Measurements from ENCODE around the gene PLAU. TPM values are rescaled to one million over a fixed set of nuclear protein-coding genes. Genes with fewer than 3 reads are reported as not detected.

Gene PLAU
- total and polyA plus RNA-seq, 2 of the 4 experiments (the other 2 are of a cell fraction): 123 to 283 TPM

- TF ChIP-seq CTCF (conservative IDR thresholded peaks at IDR 0.05; ENCODE audit: low read depth, low read length) (no peak), RCOR1 (IDR thresholded peaks at IDR 0.05; ENCODE audit: insufficient replicate concordance, low read length) (no peak), POLR2A (IDR thresholded peaks at IDR 0.05; ENCODE audit: low read depth, low read length) (no peak), NFE2L2 (IDR thresholded peaks at IDR 0.05; ENCODE audit: low read depth, low read length) (no peak), RAD21 (IDR thresholded peaks at IDR 0.05; ENCODE audit: low read length) (no peak)
Measured at GRCh38 chr10:73953665-73954064, 42.7 kb downstream of the PLAU start (continued).

GRCh38 chr10:73954737-73955136 is 43.8 kb downstream of the PLAU start:
- Histone ChIP-seq H3K27me3 (ENCODE audit: control insufficient read depth, insufficient read depth, low read length) (no peaks in the 10 kb centered on the region), H2BK15ac (ENCODE audit: low read depth, low read length) (0 out of 3 replicates have a peak overlapping the region, but pooled peaks have one; percentile 51), H2AFZ (replicated peaks; ENCODE audit: low read length, poor library complexity) (no peak overlapping the region), H3K4me1 (ENCODE audit: control insufficient read depth, insufficient read depth, low read length) (peaks cover 18% of the 10 kb centered on the region), H3K9me3 (ENCODE audit: control insufficient read depth, insufficient read depth, low read length) (no peaks in the 10 kb centered on the region), H4K8ac (ENCODE audit: low read depth in 2 of 2, low read length in 2 of 2) (no peak overlapping the region), H4K5ac (ENCODE audit: low read depth, low read length) (no peak overlapping the region), H3K9me1 (ENCODE audit: insufficient read depth, low read length) (peaks cover 24% of the 10 kb centered on the region), H3K18ac (ENCODE audit: low read depth, low read length) (no peak overlapping the region), H3K4me3 (ENCODE audit: insufficient read depth, low read depth, low read length) (no peak overlapping the region), H2AK5ac (ENCODE audit: low read depth, low read length) (no peak overlapping the region), H2BK5ac (ENCODE audit: low read depth, low read length, poor library complexity, severe bottlenecking) (no peak overlapping the region), H2BK120ac (ENCODE audit: low read depth, low read length) (no peak overlapping the region), H3K9ac (ENCODE audit: low read depth, low read length) (no peak overlapping the region), H3K36me3 (ENCODE audit: control insufficient read depth, insufficient read depth, low read length) (no peaks in the 10 kb centered on the region), H2BK20ac (ENCODE audit: low read depth, low read length) (no peak overlapping the region), H4K91ac (ENCODE audit: insufficient read depth, low read depth, low read length) (no peak overlapping the region), H2AK9ac (replicated peaks; ENCODE audit: low read depth, low read length, poor library complexity) (no peak overlapping the region), H3K27ac (ENCODE audit: insufficient read depth, low read length) (no peak overlapping the region), H3K4ac (ENCODE audit: low read depth, low read length) (no peak overlapping the region), H3K23ac (ENCODE audit: low read depth, low read length) (no peak overlapping the region), H3K14ac (replicated peaks; ENCODE audit: low read depth, low read length) (no peak overlapping the region), H4K20me1 (ENCODE audit: insufficient read depth, low read length) (no peaks in the 10 kb centered on the region), H3K4me2 (ENCODE audit: low read depth, low read length) (no peak overlapping the region), H3K56ac (ENCODE audit: extremely low read depth, insufficient read depth, low read length) (no peak overlapping the region), H3K79me1 (ENCODE audit: low read depth in 1 of 2, low read length in 2 of 2) (peaks cover 0 to 10% of the 10 kb centered on the region in 2 experiments; a peak in 2 of 4 replicates)
- in situ Hi-C loops (cut with MboI; ENCODE audit: low sequenced_read_pairs) (no loop called here), intact Hi-C loops (cut with micrococcal nuclease) (loop anchor here (5.0 kb wide), 2 partner anchors 38 to 128 kb away; no protein-coding TSS in a partner anchor), dilution Hi-C loops (cut with HindIII; ENCODE audit: low sequenced_read_pairs, unreplicated experiment) (no loop called here)
- BruUV-seq (replicated peaks): no TSS peak
- ChIA-PET POLR2A (ENCODE audit: unreplicated experiment) (no interaction called here), CTCF (no interaction called here)
- ATAC-seq (ENCODE audit: low read depth) (no peak), DNase-seq (no peak)
- WGBS, 2 experiments (ENCODE audit: extremely low coverage in 2 of 2, insufficient read length in 1 of 2): no CpG with 5 or more reads among the region's 2 CpGs
- no peak for TF ChIP-seq FOS (IDR thresholded peaks at IDR 0.05; ENCODE audit: low read depth, low read length)
- TF ChIP-seq SMC3 (IDR thresholded peaks at IDR 0.05; ENCODE audit: low read depth, low read length): no peak
- TF ChIP-seq RFX5 (IDR thresholded peaks at IDR 0.05; ENCODE audit: low read depth, low read length): no peak
- TF ChIP-seq RCOR1 (IDR thresholded peaks at IDR 0.05; ENCODE audit: insufficient replicate concordance, low read length): no peak
- TF ChIP-seq BHLHE40 (IDR thresholded peaks at IDR 0.05; ENCODE audit: low read depth, low read length): no peak
- TF ChIP-seq RAD21 (IDR thresholded peaks at IDR 0.05; ENCODE audit: low read length): no peak
- TF ChIP-seq CTCF (conservative IDR thresholded peaks at IDR 0.05; ENCODE audit: low read depth, low read length): no peak
- no peak for TF ChIP-seq POLR2A (IDR thresholded peaks at IDR 0.05; ENCODE audit: low read depth, low read length)
- TF ChIP-seq ELK1 (IDR thresholded peaks at IDR 0.05; ENCODE audit: borderline replicate concordance, low read depth, low read length): no peak
- TF ChIP-seq NFE2L2 (IDR thresholded peaks at IDR 0.05; ENCODE audit: low read depth, low read length): no peak
- no peak for TF ChIP-seq CHD1 (IDR thresholded peaks at IDR 0.05; ENCODE audit: low read depth, low read length)
- no peak for TF ChIP-seq CEBPB (IDR thresholded peaks at IDR 0.05; ENCODE audit: low read depth, low read length)
